Measurements from ENCODE around the gene ANKLE2. TPM values are rescaled to one million over a fixed set of nuclear protein-coding genes. Genes with fewer than 3 reads are reported as not detected.

ANKLE2 gene
- total RNA-seq, 3 donors from 2014 or later = 48.3 to 60.7 (median 52.5) TPM

- no peaks in the 10 kb centered on the region for H3K36me3 ChIP-seq (ENCODE audit: low read depth)
- peak; percentile 96 for ATAC-seq
- intact Hi-C loops (cut with DNase I, micrococcal nuclease) = no loop called here
- peak within 1 kb of the TSS; percentile 81 for H3K4me3 ChIP-seq
- peaks cover 14% of the 10 kb centered on the region for H3K4me1 ChIP-seq (ENCODE audit: low read depth)
- H3K9me3 ChIP-seq = no peaks in the 10 kb centered on the region
- TF ChIP-seq, protein P1, sequence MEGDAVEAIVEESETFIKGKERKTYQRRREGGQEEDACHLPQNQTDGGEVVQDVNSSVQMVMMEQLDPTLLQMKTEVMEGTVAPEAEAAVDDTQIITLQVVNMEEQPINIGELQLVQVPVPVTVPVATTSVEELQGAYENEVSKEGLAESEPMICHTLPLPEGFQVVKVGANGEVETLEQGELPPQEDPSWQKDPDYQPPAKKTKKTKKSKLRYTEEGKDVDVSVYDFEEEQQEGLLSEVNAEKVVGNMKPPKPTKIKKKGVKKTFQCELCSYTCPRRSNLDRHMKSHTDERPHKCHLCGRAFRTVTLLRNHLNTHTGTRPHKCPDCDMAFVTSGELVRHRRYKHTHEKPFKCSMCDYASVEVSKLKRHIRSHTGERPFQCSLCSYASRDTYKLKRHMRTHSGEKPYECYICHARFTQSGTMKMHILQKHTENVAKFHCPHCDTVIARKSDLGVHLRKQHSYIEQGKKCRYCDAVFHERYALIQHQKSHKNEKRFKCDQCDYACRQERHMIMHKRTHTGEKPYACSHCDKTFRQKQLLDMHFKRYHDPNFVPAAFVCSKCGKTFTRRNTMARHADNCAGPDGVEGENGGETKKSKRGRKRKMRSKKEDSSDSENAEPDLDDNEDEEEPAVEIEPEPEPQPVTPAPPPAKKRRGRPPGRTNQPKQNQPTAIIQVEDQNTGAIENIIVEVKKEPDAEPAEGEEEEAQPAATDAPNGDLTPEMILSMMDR (IDR thresholded peaks at IDR 0.05) = no peak
- DNase-seq = peak; percentile 89 to 95 (median 95)
These were observed 51.1 kb downstream of the ANKLE2 start, which contains the start of gene PGAM5 for GRCh38 chr12:132710405-132711079. TSS of gene PGAM5 (plus strand) at chr12:132710842. CDS start at chr12:132710877, 35 bp downstream.

- intact Hi-C loops (cut with DNase I, micrococcal nuclease) = no loop called here
- no peak for DNase-seq
- TF ChIP-seq, protein P1 (IDR thresholded peaks at IDR 0.05) = no peak
- peak; percentile 38 for ATAC-seq
- H3K4me3 ChIP-seq = peak overlapping the region; percentile 81
- no peaks in the 10 kb centered on the region for H3K9me3 ChIP-seq
- H3K36me3 ChIP-seq (ENCODE audit: low read depth) = no peaks in the 10 kb centered on the region
- H3K4me1 ChIP-seq (ENCODE audit: low read depth) = peaks cover 14% of the 10 kb centered on the region
These were observed 51.6 kb downstream of the ANKLE2 start for GRCh38 chr12:132710043-132710404.

DNA sequence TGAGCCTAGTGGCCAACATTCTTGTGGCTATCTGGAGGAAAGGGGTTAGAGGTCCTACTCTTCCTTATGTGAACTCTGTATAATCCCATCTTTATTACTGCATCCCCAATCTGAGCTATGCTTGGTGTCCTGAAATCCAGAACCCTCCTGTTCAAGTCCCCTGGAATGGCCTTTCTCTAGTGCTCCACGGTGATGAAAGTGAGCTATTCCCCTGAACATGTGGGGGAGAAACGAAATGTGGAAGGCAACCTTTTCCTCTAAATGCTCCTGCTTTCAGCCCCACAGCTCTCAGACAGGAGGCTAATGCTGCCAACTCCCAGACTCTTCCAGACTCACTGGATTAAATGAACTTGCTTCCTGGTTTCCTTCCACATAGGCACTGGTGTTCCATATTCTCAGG lies 53.5 kb downstream of the ANKLE2 start:
- Histone ChIP-seq H3K9me3 (no peaks in the 10 kb centered on the region), H3K4me1 (ENCODE audit: low read depth) (peaks cover 14% of the 10 kb centered on the region), H3K4me3 (no peak overlapping the region), H3K36me3 (ENCODE audit: low read depth) (no peaks in the 10 kb centered on the region)
- DNase-seq (no peak), ATAC-seq (no peak)
- TF ChIP-seq, protein P1 (IDR thresholded peaks at IDR 0.05) = no peak
- intact Hi-C loops (cut with DNase I, micrococcal nuclease) = no loop called here

GRCh38 chr12:132707241-132707640 lies 54.4 kb downstream of the ANKLE2 start:
- no peaks in the 10 kb centered on the region for H3K36me3 ChIP-seq (ENCODE audit: low read depth)
- H3K4me3 ChIP-seq = no peak overlapping the region
- DNase-seq (no peak), ATAC-seq (no peak)
- intact Hi-C loops (cut with DNase I, micrococcal nuclease) = no loop called here
- TF ChIP-seq, protein P1 (IDR thresholded peaks at IDR 0.05) = no peak
- H3K9me3 ChIP-seq = no peaks in the 10 kb centered on the region
- peaks cover 14% of the 10 kb centered on the region for H3K4me1 ChIP-seq (ENCODE audit: low read depth)

- Histone ChIP-seq H3K9me3 (no peaks in the 10 kb centered on the region), H3K4me3 (no peak overlapping the region), H3K36me3 (ENCODE audit: low read depth) (no peaks in the 10 kb centered on the region), H3K4me1 (ENCODE audit: low read depth) (no peaks in the 10 kb centered on the region)
- ATAC-seq (no peak), DNase-seq (no peak)
- intact Hi-C loops (cut with DNase I, micrococcal nuclease) = no loop called here
- TF ChIP-seq, protein P1 (IDR thresholded peaks at IDR 0.05) = no peak
These were observed 58.0 kb downstream of the ANKLE2 start for GRCh38 chr12:132703641-132704040.

All from mucosa of descending colon (tissue), 3 donors.